Loucy (cell line): ENCODE results near the gene ASCL2.

Experiments used
- EZH2phosphoT487 ChIP-seq: fragments of 200-600 bp; IDR thresholded peaks from 2 replicates; pipeline ENCODE4 v1.6.1; 2018; ENCODE audit warnings: antibody characterized with exemption, mild to moderate bottlenecking, moderate library complexity, borderline replicate concordance
- TF ChIP-seq, protein P1 (sequence below): fragments of 200-600 bp; sonication (generic); conservative IDR thresholded peaks from 2 replicates; pipeline ENCODE4 v1.5.1; 2014; ENCODE audit warnings: mild to moderate bottlenecking, antibody characterized with exemption, low read length

- TF ChIP-seq, protein P1, sequence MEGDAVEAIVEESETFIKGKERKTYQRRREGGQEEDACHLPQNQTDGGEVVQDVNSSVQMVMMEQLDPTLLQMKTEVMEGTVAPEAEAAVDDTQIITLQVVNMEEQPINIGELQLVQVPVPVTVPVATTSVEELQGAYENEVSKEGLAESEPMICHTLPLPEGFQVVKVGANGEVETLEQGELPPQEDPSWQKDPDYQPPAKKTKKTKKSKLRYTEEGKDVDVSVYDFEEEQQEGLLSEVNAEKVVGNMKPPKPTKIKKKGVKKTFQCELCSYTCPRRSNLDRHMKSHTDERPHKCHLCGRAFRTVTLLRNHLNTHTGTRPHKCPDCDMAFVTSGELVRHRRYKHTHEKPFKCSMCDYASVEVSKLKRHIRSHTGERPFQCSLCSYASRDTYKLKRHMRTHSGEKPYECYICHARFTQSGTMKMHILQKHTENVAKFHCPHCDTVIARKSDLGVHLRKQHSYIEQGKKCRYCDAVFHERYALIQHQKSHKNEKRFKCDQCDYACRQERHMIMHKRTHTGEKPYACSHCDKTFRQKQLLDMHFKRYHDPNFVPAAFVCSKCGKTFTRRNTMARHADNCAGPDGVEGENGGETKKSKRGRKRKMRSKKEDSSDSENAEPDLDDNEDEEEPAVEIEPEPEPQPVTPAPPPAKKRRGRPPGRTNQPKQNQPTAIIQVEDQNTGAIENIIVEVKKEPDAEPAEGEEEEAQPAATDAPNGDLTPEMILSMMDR: no peak
- TF ChIP-seq EZH2phosphoT487: no peak
These were observed 27.9 kb upstream of the ASCL2 start for GRCh38 chr11:2298131-2298794.
